ENCODE data around the gene ABCG1. TPM values are rescaled to one million over a fixed set of nuclear protein-coding genes. Genes with fewer than 3 reads are reported as not detected.
A peak's percentile ranks its signal among the peaks of the same experiment; 100 is the strongest.

The ABCG1 gene
- total RNA-seq, 3 donors from 2014 or later, result 10.6 to 26.2 (median 23.7) TPM

DNA sequence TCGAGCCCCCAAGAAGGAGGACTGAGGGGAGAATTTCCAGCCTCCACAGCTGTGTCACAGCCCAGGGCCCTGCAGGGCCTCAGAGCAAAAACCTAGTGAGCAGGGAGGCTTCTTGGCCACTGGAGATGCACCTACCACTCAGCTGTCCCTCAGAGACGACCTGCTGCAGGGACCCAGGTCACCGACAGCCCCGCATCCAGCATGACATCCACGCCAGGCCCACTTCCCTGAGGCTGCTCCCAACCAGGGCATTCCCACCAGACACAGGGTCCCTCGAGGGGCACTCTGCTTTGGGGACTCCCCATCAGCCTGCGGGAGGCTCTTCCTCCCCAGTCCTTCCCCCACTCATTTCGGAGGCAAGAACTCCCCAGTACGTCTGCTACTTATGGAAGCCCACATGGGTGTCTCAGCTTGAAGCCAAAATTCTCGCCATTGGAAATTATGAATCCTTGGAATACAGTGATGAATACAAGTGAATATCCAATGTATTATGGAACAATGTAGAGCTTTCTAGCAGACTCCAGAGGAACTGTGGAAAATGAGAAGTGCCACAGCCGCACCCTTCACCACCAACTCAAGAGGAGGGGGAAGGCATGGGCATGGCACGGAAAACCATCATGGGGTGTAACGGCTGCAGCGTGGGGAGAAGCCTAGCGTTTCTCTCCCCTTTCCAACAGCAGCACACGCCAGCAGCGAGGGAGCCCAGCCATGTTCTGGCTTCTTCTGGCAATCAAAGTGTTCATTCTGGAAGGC lies 89.4 kb downstream of the ABCG1 start:
- H3K4me3 ChIP-seq, result no peak overlapping the region
- H3K27ac ChIP-seq, result no peak overlapping the region
- peaks cover 0 to 8% of the 10 kb centered on the region in 2 donors for H3K27me3 ChIP-seq
- intact Hi-C loops (cut with DNase I; ENCODE audit: low total_unique reads), result no loop called here
- no peaks in the 10 kb centered on the region for H3K4me1 ChIP-seq
- DNase-seq (ENCODE audit: low spot score in 2 of 2), result no peak
- TF ChIP-seq POLR2AphosphoS5 (IDR thresholded peaks at IDR 0.05) (no peak), POLR2A (IDR thresholded peaks at IDR 0.05) (no peak)
- TF ChIP-seq, protein P1, sequence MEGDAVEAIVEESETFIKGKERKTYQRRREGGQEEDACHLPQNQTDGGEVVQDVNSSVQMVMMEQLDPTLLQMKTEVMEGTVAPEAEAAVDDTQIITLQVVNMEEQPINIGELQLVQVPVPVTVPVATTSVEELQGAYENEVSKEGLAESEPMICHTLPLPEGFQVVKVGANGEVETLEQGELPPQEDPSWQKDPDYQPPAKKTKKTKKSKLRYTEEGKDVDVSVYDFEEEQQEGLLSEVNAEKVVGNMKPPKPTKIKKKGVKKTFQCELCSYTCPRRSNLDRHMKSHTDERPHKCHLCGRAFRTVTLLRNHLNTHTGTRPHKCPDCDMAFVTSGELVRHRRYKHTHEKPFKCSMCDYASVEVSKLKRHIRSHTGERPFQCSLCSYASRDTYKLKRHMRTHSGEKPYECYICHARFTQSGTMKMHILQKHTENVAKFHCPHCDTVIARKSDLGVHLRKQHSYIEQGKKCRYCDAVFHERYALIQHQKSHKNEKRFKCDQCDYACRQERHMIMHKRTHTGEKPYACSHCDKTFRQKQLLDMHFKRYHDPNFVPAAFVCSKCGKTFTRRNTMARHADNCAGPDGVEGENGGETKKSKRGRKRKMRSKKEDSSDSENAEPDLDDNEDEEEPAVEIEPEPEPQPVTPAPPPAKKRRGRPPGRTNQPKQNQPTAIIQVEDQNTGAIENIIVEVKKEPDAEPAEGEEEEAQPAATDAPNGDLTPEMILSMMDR (IDR thresholded peaks at IDR 0.05), result no peak
- no peaks in the 10 kb centered on the region for H3K9me3 ChIP-seq
- H3K36me3 ChIP-seq, result no peaks in the 10 kb centered on the region

DNA sequence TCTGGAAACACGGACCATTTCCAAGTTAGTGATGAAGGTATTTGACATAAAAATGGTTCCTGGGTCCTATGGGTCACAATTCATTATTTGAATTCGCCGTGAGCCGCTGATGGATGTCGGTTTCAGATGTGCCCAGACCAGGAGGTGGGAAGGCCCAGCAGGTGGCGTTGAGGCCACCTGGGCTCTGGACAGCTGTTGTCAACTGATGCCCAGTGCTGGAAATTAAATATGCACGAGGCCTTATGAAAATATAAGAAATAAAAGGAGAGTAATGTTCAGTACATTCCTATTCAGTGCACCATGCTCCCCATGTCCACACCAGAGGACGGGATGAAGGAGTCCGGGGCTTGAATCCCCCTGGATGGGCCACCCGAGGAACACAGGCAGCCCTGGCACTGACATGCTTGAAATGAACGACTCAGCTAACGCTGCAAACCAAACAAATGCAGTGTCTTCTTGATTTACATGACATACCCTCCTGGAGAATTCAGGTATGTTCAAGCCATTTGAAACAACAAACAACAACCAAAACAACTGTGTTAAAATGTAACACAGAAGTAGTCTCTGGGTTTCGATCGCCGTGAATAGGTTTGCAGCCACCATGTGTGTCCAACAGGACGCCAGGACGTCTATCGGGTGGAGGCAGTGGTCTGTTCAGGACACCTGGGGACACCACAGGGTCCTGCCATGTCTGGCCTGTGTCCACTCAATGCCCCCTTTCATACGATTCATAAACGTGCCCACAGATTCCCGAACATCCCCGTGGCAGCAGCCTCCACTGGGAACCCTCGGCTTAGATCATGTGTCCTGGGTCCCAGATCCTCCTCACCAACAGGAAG lies 90.2 kb downstream of the ABCG1 start:
- Histone ChIP-seq H3K9me3 (no peaks in the 10 kb centered on the region), H3K4me1 (no peaks in the 10 kb centered on the region), H3K36me3 (no peaks in the 10 kb centered on the region), H3K27ac (no peak overlapping the region), H3K27me3 (peaks cover 0 to 8% of the 10 kb centered on the region in 2 donors), H3K4me3 (peak overlapping the region in 1 of 3 donors; percentile 39)
- intact Hi-C loops (cut with DNase I; ENCODE audit: low total_unique reads), result no loop called here
- TF ChIP-seq, protein P1 (IDR thresholded peaks at IDR 0.05), result no peak
- TF ChIP-seq POLR2A (IDR thresholded peaks at IDR 0.05) (no peak), POLR2AphosphoS5 (IDR thresholded peaks at IDR 0.05) (no peak)
- no peak for DNase-seq (ENCODE audit: low spot score in 2 of 2)

DNA sequence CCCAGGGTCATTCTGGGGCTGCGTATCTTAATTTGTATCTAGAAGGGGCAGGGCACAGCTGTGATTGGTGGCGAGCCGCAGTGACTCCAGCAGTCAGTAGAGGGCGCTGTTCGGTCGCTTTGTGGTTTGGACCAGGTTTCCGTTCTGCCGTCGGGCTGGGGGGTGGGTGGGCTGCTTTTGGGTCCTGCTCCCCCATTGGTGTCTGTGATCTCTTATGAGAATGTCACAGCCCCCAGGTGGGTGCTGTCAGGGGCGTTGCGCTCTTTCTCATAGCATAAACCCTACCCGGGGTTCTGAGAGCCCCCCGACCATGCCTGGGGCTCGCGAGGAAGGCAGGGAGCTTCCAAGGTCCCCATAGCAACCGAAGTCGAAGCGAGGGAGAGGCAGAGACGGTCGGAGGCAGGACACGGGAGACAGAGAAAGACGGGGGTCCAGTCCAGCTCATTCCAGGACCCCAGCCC lies 90.8 kb downstream of the ABCG1 start:
- TF ChIP-seq POLR2AphosphoS5 (IDR thresholded peaks at IDR 0.05) (no peak), POLR2A (IDR thresholded peaks at IDR 0.05) (no peak)
- TF ChIP-seq, protein P1 (IDR thresholded peaks at IDR 0.05), result peak in 2 of 3 donors; percentile 39 to 72
- intact Hi-C loops (cut with DNase I; ENCODE audit: low total_unique reads), result loop anchor here (10.0 kb wide), 1 partner anchor 1185 kb away; no protein-coding TSS in a partner anchor
- H3K4me3 ChIP-seq, result peak overlapping the region in 1 of 3 donors; percentile 39
- no peak overlapping the region for H3K27ac ChIP-seq
- no peaks in the 10 kb centered on the region for H3K36me3 ChIP-seq
- DNase-seq (ENCODE audit: low spot score in 2 of 2), result no peak
- H3K27me3 ChIP-seq, result peaks cover 0 to 8% of the 10 kb centered on the region in 2 donors
- H3K9me3 ChIP-seq, result no peaks in the 10 kb centered on the region
- H3K4me1 ChIP-seq, result no peaks in the 10 kb centered on the region

DNA sequence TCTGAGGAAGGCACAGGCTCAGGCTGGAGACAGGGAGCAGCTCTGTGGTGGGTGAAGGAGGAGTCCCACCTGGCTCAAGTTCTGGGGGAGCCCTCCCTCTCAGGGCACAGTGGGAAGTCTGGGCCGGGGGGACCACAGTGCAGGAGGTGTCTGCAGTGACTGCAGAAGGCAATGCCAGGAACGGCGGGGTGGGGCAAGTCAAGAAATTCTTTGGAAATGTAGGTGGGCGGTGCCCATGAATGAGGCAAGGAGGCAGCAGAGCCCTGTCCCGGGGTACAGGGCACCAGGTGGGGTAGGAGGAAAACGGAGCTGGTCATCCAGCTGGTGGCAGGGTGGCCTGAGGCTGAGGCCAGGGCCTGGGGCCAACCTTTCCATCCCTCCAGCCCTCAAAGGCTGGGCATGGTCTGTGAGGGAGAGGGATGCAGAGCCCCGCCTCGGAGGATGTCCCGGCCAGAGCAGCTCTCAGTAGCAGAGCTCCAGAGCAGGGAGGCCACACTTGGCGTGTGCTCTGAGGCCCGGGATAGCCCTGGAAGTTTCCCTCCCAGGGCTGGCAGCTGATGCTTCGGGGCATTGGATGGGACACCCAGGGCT lies 91.6 kb downstream of the ABCG1 start:
- H3K4me1 ChIP-seq, result no peaks in the 10 kb centered on the region
- H3K27me3 ChIP-seq, result peaks cover 0 to 8% of the 10 kb centered on the region in 2 donors
- H3K27ac ChIP-seq, result no peak overlapping the region
- H3K9me3 ChIP-seq, result no peaks in the 10 kb centered on the region
- no peak for TF ChIP-seq POLR2AphosphoS5 (IDR thresholded peaks at IDR 0.05)
- TF ChIP-seq, protein P1 (IDR thresholded peaks at IDR 0.05), result no peak
- TF ChIP-seq POLR2A (IDR thresholded peaks at IDR 0.05), result no peak
- no peak for DNase-seq (ENCODE audit: low spot score in 2 of 2)
- H3K4me3 ChIP-seq, result no peak overlapping the region
- H3K36me3 ChIP-seq, result no peaks in the 10 kb centered on the region
- intact Hi-C loops (cut with DNase I; ENCODE audit: low total_unique reads), result loop anchor here (10.0 kb wide), 1 partner anchor 1186 kb away; no protein-coding TSS in a partner anchor
